M059J (cell line): ENCODE data around the gene RAE1. TPM values are rescaled to one million over a fixed set of nuclear protein-coding genes. Genes with fewer than 3 reads are reported as not detected.

Source experiments
- DNase-seq: peaks from one replicate; pipeline ENCODE4 v3.0.0-alpha.2; 2012; ENCODE audit warnings: low read depth
- total RNA-seq: library from RNA; depleted of rRNA; stranded (reverse); fragments of >200 nt; shearing (Covaris generic); gene quantifications from 2 replicates; pipeline ENCODE4 v1.2.3, GENCODE V29; 2014

Gene RAE1
- total RNA-seq, 1 experiment from 2014 or later, result 94.2 TPM

GRCh38 chr20:57400231-57400701, 49.2 kb downstream of the RAE1 start:
- no peak for DNase-seq

- DNase-seq, result no peak
These were observed 49.9 kb downstream of the RAE1 start for GRCh38 chr20:57400821-57401564.

DNA sequence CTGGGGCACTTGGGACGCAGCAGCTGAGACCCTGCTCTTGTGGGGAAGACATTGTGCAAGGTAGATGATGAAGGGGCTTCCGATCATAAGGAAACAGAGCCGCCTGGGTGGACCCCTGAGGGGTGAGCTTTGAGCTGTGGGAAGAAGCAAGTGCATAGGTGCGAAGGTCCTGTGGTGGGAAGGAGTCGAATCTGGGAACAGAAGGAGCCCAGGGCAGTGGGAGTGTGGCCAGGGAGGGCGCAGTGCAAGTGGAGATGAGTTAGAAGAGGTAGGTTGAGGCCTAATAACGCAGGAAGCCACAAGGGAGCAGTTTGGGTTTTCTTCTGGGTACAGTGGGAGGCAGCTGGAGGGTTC, 50.5 kb downstream of the RAE1 start:
- DNase-seq, result no peak

- DNase-seq, result no peak
These were observed 51.4 kb downstream of the RAE1 start for GRCh38 chr20:57402206-57403125.

GRCh38 chr20:57403216-57403615, 52.2 kb downstream of the RAE1 start:
- DNase-seq, result no peak

DNA sequence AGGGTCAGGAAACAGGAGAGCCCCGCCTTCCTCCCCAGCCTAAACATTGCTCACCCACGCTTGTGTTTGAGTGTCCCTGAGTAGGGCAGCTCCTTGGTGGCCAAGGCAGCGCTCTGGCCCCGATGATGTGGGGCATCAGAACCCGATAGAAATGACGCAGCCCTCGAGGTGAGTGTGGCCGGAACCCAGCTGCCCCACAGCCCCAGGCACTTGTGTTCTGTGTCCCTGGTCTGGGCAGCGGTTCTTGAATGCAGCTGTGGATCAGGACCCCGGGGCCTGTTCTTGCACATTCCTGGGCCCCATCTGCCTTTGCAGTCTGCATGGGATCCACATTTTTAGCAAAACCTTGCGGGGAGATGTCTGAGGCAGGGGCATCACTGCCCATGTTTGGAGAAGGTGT, 53.0 kb downstream of the RAE1 start:
- no peak for DNase-seq

- DNase-seq, result no peak
These were observed 53.5 kb downstream of the RAE1 start for GRCh38 chr20:57404419-57405072.

GRCh38 chr20:57405236-57406016, 54.4 kb downstream of the RAE1 start:
- DNase-seq, result no peak

DNA sequence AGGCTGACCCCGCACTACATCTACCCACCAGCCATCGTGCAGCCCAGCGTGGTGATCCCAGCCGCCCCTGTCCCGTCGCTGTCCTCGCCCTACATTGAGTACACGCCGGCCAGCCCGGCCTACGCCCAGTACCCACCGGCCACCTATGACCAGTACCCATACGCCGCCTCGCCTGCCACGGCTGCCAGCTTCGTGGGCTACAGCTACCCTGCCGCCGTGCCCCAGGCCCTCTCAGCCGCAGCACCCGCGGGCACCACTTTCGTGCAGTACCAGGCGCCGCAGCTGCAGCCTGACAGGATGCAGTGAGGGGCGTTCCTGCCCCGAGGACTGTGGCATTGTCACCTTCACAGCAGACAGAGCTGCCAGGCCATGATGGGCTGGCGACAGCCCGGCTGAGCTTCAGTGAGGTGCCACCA, 56.5 kb downstream of the RAE1 start:
- DNase-seq, result no peak

- no peak for DNase-seq
These were observed 57.1 kb downstream of the RAE1 start for GRCh38 chr20:57408131-57408530.

- no peak for DNase-seq
These were observed 57.6 kb downstream of the RAE1 start for GRCh38 chr20:57408536-57409233.

DNA sequence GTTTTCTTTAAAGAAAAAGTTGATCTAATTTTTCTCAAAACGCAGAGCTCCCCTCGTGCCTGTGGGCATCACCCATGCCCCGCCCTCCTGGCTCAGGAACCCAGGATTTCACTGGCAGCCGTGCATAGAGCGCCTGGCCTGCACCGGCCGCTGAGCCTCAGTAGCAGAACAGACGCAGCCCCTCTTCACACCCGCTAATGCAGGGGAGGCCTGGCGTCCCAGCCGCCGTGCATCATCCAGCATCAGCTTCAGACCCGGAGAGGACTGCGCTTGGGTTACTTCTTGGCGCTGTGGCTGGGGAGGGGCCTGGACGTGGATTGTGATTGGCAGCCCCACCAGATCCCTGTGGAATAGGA, 58.2 kb downstream of the RAE1 start:
- no peak for DNase-seq

DNA sequence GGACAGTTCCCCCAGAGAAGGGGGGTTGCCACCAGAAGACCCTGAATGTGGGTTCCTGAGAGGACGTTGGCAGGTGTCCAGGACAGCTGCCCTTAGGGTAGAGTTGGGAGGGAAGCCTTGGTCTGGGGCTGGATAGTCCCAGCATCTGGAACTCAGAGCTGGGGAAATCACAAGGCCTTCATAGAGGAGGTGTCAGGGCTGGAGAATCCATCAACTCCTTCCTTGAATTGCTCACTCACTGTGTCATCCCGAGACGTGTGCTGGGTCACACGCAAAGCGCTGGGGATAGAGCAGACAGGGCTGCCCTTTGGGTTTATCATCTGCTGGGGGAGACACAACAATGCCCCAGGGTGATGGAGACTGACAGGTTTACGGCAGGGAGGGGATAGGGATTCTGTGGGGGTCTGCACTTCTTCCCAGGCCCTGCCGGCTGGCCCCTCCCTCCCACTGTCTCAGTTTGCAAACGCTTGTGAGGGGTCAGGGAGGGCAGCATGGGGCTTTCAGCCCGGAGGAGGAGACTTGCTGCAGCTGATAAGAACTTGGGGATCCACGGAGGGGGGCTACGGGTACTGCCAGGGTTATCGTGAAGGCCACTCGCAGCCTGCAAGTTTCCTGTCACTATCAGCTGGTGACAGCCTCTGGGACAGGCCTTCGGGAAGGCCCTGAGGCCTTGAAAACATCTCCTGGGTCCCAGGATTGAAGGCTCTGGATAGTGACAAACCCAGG, 58.8 kb downstream of the RAE1 start:
- DNase-seq, result no peak

DNA sequence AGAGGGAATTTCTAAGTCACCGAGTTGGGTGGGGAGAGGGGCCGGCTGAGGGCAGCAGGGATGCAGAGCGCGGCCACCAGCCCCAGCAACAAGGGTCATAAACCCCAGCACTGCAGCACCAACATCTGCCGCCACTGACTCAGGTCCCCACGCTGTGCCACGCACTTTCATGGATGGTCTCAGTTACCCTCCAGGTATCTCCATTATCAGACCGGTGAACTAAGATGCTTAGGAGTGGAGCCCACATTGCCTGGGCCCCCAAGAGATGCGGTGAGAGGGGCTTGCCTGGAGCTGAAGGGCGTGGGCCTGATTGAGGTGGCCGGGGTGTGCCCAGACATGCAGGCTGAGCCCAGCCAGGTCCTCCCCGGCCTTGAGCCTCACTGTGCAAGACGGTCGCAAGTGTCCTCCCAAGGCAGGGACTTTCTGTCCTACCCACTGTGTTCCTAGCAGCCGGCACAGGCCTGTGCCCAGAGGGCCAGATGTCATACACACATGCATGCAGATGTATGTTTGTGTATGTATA, 59.4 kb downstream of the RAE1 start:
- no peak for DNase-seq

GRCh38 chr20:57410924-57411323, 59.9 kb downstream of the RAE1 start:
- no peak for DNase-seq

- DNase-seq, result no peak
These were observed 60.6 kb downstream of the RAE1 start for GRCh38 chr20:57411406-57412283.

DNA sequence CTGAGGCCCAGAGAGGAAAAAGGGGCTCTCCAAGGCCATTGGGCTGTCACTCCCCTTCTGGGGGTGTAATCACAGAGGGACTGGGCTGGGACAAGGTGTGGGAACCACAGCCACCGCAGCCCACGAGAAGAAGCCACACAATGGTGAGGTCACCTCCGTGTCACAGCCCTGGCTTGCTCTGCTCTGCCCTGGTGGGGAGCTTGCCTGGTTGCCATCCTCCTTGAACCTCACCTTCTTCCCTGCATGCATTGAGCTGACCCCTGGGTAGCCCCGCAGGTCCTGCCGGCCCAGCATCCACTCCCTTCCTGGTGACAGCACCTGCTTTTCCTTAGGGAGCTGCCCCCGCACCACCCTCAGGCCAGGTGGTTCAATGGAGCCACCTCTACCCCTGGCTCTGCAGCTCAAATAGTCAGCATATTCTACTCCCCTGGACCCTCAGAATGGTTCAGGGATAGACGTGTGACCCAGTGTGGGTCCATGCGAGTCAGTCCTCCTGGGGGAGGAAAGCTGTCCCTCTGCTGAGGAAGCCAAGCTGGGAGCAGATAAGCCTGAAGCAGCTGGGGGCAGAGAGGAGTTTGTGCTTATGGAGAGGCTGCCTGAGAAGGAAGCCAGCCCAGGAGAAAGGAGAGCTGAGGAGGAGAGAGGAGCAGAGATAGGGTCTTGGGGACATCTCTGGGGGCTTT, 61.4 kb downstream of the RAE1 start:
- DNase-seq, result no peak

DNA sequence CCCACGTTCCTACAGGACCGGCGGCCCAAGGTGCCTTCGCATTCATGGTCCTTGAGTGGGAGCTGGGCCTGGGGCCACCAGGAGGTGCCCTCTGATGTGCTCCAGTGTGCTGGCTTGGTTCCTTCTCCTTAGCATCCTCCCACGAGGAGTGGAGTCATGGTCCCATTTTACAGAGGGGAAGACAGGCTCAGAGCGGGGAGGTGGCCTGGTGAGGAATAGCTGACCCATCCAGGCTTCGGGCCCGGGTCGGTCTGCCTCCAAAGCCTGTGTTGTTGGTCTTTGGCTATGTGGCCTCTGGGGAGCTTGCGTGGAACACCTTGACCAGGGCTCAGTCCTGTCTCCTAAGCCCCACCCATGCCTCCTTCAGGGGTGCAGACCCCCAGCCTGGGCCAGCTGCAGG, 62.9 kb downstream of the RAE1 start:
- no peak for DNase-seq
